Liver (tissue), 3 donors: Measurements from ENCODE around the gene GRK5.

Experiments used
- RAD21 ChIP-seq, 2 donors: IDR thresholded peaks; 2 replicates each; pipeline ENCODE4 v1.6.1; 2016; ENCODE audit warnings: antibody characterized with exemption in 2 of 2, mild to moderate bottlenecking in 2 of 2
- SP1 ChIP-seq: IDR thresholded peaks from 2 replicates; pipeline ENCODE4 v1.6.1; 2018; ENCODE audit warnings: antibody characterized with exemption, mild to moderate bottlenecking
- TF ChIP-seq, protein P1 (sequence below): fragments of 150-350 bp; IDR thresholded peaks from 2 replicates; pipeline ENCODE4 v1.5.1; 2017; ENCODE audit warnings: improper control_type of control experiment, low read depth, low read length; ENCODE audit not compliant: missing input control
- donor health status: healthy.
- donor health status: healthy.

DNA sequence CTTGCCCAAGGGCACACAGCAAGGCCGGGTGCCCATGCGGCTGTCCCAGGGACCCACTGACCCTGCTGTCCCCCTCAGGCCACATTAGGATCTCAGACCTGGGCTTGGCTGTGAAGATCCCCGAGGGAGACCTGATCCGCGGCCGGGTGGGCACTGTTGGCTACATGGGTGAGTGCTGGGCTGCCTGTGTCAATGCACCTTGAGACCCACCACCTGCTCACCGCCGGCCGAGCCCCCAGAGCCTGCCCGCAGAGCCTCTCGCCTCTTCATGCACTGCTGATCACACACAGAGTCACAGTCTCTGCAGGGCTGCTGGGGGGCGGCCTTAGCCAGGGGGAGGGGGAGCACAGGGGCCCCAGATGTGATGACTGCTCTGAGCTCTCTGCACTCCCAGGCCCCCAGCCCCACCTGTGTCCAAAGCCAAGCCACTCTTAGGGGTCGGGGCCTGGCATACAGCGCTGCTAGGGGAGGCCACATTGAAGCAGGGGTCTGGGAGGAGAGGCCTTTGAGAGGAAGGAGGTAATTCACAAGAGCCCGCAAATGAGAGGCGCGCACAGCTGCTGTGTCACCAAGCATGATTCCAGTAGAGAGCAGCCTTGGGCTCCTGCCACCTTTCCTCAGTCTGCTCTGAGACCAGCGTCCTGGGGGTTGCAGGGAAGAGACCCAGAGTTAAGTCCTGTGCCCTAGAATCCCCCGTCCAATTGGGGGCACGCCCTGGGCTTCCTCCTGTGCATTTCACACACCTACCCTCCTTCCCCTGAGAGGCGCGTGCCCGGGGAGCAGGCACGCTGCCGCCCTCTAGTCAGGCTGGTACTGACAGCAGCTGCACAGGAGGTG is 234.8 kb downstream of the GRK5 start:
- TF ChIP-seq SP1 = no peak
- no peak for TF ChIP-seq RAD21 (IDR thresholded peaks at IDR 0.05)
- TF ChIP-seq, protein P1, sequence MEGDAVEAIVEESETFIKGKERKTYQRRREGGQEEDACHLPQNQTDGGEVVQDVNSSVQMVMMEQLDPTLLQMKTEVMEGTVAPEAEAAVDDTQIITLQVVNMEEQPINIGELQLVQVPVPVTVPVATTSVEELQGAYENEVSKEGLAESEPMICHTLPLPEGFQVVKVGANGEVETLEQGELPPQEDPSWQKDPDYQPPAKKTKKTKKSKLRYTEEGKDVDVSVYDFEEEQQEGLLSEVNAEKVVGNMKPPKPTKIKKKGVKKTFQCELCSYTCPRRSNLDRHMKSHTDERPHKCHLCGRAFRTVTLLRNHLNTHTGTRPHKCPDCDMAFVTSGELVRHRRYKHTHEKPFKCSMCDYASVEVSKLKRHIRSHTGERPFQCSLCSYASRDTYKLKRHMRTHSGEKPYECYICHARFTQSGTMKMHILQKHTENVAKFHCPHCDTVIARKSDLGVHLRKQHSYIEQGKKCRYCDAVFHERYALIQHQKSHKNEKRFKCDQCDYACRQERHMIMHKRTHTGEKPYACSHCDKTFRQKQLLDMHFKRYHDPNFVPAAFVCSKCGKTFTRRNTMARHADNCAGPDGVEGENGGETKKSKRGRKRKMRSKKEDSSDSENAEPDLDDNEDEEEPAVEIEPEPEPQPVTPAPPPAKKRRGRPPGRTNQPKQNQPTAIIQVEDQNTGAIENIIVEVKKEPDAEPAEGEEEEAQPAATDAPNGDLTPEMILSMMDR = no peak
